ENCODE measurements around the gene VSNL1. TPM values are rescaled to one million over a fixed set of nuclear protein-coding genes. Genes with fewer than 3 reads are reported as not detected.

The VSNL1 gene
- total RNA-seq = 10.4 TPM
- long read RNA-seq, transcript VSNL1-201 (4 exons, 1,892 nt) = major isoform, 9 of 9 reads
- long read RNA-seq, partial matches to known transcripts = 0 of 9 reads
- long read RNA-seq, other reads (novel, unspliced or antisense) = 0 of 9 reads

DNA sequence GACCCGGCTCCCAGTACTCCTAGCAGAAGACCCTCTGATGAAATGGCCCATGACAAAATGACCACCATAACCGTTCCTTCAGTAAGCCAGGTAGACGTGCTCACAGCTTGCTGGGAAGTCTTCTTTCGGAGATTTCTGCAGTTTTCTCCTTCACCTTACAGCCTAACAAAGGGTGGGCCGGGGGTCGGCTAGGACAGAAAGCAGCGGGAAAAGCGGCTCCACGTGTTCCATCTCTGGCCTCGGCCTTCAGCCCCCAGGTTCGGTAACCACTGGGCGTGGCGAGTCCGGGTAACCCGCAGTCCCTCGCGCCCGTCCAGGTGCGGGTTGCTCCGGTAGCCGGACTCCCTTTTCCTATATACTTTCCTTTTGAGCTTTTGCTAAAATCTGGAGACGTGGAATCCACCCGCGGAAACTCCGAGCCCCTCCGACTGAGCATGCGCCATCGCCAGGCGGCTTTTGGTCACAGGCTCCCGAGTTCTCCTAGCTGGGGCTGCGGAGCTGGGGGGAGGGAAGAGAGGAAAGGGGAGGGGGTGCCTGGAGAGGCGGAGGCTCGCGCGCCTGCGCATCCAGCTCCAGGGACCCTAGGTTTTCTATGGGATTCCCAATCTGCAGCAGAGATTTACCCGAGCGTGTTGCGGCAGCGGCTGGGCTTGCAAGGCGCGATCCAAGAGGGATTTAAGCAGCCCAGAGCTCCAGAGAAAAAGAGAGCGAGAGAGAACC lies at the start of gene VSNL1:
Gene VSNL1, plus strand, starts transcription at position 604 of the 720 bp plus-strand sequence. CDS start 51,379 bp downstream, outside the sequence.
- peak; percentile 83 for ATAC-seq
- intact Hi-C loops (cut with DNase I) = loop anchor here (2.0 to 10.0 kb wide), 3 partner anchors 69 to 127 kb away; no protein-coding TSS in a partner anchor
- DNase-seq (ENCODE audit: missing footprints) = peak; percentile 76

DNA sequence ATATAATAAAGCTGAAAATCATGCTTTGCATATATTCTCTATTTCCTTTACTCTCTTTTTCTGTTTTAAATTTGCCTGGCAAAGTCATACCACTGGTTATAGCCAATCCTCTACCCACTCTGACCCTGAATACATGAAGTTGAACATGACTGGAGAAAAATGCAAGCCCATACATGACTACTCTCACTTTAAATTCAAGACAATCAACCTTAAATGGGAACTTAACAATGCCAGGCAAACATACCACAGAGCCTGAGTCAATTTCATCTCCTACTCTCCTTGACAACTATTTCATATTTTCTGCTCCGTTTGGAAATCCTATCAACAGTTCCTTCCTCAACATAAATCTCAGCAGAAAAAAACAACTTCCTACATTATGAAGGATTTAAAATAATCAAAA lies 44.9 kb upstream of the VSNL1 start:
- DNase-seq (ENCODE audit: missing footprints) (no peak), ATAC-seq (no peak)
- intact Hi-C loops (cut with DNase I) = no loop called here

DNA sequence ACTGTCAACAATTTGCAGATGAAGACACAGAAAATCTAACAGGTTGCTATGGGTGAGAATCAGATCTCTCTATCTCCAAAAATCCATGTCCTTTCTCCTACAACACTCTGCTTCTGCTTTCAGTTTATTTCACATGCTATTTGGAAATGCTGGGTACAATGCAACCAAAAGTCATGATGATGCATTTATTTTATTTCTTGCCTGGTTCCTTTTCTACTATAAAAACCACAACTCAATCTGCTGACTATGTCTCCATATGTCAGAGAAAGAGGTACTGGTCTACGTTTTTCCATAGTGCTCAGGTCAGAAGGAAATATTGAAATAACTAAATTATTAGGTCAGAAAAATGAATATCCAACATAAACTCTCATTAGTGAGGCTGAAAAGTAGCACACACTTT lies 42.8 kb upstream of the VSNL1 start:
- intact Hi-C loops (cut with DNase I) = no loop called here
- DNase-seq (ENCODE audit: missing footprints) (no peak), ATAC-seq (no peak)

DNA sequence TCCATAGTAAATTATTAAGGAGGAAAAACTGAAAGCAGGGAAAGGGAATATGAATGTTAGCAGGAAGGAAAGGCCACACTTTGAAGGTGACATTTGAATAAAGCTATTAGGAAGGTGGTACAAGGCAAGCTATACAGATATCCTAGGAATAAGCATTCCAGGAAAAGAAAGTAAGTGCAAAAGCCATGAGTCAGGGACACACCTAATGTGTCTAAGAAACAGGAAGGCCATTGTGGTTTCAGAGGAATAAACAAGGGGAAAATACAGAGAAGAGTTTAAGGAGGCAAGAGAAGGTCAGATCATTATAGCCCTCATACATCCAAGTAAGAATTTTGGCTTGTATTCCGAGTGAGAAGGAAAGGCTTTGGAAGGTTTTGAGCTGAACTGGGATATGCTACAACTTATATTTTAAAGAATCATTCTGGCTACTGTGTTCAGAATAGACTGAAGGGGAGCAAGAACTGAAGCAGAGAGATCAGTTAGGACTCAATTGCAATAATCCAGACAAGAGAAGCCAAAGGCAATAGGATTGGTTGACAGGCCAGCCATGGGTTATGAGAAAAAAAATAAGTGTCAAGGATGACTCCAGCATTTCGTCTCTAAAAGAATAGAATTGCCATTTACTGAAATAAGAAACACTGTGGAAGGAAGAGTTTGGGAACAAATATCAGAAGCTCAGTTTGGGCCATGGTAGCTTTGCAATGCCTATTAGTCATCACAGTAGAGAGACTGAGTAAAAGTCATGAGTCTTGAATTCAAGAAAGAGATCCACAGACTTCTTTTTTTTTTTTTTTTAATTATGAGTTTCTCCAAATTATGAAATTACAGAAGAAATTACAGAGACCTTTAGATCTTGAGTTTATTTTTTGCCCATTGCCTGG lies 33.5 kb upstream of the VSNL1 start:
- DNase-seq (ENCODE audit: missing footprints) = no peak
- no peak for ATAC-seq
- intact Hi-C loops (cut with DNase I) = no loop called here

DNA sequence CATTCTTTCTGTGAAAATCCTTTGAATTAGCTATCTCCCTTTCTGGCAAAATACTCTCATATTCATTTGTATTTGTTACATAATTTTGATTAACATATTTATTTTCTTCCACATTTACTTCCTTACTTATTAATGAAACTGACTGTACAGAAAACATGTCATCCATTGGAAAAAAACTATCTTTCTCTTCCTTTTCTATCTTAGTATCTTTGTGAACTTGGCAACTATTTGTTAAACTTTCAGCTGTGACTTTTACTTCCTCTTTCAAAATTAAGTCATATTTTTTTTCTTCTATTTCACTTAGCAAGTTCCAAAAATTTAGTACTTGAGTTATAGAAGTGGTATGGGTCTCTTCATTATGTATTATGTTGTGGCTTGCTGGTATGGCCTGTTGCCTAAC lies 24.8 kb upstream of the VSNL1 start:
- intact Hi-C loops (cut with DNase I) = loop anchor here (5.0 kb wide), 1 partner anchor 62 kb away; no protein-coding TSS in a partner anchor
- ATAC-seq (no peak), DNase-seq (ENCODE audit: missing footprints) (no peak)

DNA sequence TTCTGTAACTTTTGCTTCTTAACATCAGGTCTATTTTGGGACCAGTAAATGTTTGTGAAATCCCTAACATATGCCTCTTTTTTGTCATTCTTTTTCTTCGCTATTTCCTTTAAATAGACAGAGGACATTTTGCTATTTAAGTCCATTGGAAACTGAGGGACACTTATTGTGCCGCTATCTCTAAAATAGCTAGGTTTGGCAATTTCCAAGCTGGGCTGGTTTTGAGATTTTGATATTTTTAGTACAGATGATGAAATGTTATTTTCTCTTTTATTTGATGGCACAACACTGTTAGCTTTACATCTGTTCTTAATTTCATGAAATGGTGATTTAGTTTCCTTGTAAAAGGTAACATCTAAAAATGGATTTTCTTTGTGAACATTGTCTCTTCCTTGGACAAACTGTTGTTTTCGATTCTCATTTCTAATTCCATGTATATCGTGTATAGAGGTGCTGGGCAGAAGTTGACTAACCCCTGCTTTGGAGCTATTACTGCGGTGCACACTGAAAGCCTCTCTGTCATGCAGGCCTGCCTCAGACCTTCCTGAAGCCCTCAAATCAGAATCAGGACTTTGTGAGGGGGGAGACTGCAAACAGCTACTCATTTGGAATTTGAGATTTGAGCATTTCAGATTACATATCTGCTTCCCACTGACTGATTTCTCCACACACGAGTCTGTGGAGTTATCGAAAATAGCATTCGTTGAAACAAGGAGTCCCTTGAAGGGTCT lies 22.9 kb upstream of the VSNL1 start:
- DNase-seq (ENCODE audit: missing footprints) = no peak
- intact Hi-C loops (cut with DNase I) = loop anchor here (2.0 to 5.0 kb wide), 2 partner anchors 21 to 60 kb away; no protein-coding TSS in a partner anchor
- no peak for ATAC-seq

DNA sequence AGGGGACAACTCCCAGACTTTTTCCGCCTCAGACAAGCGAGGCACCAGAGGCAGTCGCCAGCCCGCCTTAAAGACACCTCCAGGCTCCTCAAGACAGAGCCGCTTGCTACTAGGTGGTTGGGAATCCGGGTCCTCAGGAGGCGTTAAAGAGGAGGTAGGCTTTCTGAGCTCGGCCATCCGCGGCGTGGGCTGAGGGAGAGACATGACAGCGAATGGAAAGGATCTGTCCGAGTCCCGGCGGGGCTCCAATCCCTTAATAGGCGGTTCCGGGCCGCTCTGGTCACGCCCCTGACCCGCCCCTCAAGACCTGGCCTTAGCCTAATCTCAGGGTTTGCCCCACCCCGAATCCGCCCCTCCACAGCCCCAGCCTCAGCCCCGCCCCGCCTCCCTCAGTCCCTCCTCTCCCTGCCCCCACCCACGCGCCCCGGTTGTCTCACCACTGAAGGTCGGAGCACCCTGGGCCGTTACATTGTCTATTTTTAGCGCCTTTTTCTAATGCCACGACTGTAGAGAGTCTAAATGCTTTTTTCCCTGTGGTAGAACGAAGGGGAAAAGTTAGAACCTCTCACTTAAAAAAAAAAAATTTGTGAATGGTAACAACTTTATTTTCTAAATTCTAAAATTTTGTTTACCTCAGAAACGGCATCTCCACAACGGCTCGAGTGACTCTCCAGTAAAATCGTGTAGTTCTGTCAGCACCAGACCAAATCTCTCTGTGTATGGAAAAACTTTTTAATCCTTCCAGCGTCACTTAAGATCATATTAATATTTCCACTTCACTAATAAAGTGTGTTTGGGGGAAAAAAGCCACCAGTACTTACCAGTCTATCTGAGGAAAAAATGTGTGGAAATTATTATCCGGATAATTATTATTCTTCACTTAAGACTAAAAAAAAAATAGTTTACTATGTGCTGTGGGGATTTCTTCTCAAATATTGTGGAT lies 22.0 kb upstream of the VSNL1 start, which contains the start of gene RAD51AP2:
Gene RAD51AP2, minus strand, starts transcription at position 229 of the 943 bp plus-strand sequence. Its CDS starts 25 bp downstream, at position 204.
- ATAC-seq = peak; percentile 100
- DNase-seq (ENCODE audit: missing footprints) = peak; percentile 89
- intact Hi-C loops (cut with DNase I) = loop anchor here (2.0 to 5.0 kb wide), 2 partner anchors 20 to 59 kb away; no protein-coding TSS in a partner anchor

DNA sequence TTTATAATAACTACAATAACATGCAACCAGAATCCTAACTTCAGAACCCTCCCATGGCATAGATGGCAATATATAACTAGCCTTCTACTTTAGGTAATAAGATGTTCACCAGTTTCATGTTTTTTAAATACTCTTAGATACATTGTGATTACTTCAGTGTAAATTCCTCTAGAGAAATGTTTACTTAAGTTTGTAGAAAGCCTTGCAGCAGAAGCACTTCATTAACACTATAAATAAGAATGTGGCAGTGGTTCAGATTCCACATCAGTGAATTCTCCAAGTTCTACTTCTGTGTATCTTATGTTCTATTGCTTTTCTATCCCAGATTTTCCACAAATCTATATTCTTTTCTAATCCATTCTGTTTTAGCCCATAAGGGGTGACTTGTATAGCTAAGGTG lies 21.0 kb upstream of the VSNL1 start:
- DNase-seq (ENCODE audit: missing footprints) = no peak
- intact Hi-C loops (cut with DNase I) = loop anchor here (2.0 to 5.0 kb wide), 2 partner anchors 19 to 58 kb away; no protein-coding TSS in a partner anchor
- no peak for ATAC-seq

DNA sequence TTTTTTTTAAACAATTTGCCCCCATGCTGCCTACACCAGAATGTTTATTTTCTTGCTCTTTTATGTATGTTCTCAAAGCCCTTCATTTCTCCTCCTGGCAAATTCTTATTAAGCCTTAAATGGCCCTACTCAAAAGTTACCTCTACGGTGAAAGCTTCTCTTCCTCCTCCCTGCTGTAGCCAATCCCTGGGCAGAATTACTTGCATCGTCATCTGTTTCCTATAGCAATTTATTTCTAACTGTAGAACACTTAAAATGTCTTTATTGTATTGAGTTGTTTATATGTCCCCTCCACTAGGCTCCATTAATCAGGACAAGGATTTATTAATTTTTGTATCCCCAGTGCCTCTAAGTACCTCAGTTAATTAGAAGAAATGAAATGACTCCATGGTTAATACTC lies 19.7 kb upstream of the VSNL1 start:
- intact Hi-C loops (cut with DNase I) = no loop called here
- ATAC-seq = no peak
- DNase-seq (ENCODE audit: missing footprints) = no peak

DNA sequence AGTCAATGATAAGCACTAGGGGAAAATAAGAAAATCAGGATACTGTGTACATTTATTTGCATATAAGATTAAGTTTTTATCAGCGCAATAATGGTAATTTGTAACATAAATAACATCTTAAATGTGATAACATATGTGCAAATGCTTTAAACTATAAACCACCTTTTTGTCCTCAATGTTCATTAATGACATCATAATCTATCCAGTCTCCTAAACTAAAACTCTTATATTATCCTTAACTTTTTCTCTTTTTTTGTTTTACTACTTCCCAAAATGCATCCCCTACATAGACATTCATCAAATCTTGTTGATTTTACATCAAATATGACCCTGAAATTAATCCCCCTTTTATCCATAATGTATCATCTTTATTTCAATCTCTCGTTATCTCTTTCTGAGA lies 18.9 kb upstream of the VSNL1 start:
- intact Hi-C loops (cut with DNase I) = no loop called here
- DNase-seq (ENCODE audit: missing footprints) (no peak), ATAC-seq (no peak)

DNA sequence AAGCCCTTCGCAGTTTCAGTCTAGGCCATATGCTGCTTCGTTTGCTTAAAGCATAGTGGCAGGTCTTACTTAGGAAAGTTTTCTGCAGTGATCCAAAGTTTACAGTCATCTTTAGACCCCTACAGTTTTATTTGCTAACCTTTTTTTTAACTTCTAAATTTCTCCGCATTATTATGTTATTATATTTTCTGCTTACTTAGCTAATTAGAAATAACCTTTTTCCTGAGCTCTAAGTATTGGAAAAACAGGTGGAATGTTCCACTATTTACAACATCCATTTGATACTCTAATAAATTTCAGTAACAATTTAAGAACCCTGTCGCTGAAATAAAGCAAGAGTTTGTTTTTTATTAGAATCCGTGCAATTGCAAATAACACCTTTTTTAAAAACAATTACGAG lies 18.2 kb upstream of the VSNL1 start:
- DNase-seq (ENCODE audit: missing footprints) (no peak), ATAC-seq (no peak)
- intact Hi-C loops (cut with DNase I) = no loop called here

DNA sequence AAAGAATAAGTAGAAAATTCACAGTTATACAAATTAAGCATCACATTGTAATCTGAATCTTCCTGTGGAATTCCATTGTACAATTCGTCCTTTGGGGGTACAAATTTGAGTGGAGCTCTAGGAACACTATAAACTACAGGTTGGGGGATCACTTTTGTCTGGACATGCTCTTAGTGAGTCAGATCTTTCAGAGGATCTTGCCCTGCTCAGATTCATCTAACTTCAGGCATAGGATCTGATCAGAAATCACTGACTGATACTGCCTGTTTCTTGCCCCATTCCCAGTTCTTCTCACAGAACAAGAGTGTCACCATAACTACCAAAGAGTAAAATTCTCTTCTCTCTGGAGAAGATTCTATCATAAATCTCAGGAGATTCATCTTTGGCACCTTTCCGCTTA lies 10.7 kb upstream of the VSNL1 start:
- intact Hi-C loops (cut with DNase I) = no loop called here
- no peak for DNase-seq (ENCODE audit: missing footprints)
- no peak for ATAC-seq

DNA sequence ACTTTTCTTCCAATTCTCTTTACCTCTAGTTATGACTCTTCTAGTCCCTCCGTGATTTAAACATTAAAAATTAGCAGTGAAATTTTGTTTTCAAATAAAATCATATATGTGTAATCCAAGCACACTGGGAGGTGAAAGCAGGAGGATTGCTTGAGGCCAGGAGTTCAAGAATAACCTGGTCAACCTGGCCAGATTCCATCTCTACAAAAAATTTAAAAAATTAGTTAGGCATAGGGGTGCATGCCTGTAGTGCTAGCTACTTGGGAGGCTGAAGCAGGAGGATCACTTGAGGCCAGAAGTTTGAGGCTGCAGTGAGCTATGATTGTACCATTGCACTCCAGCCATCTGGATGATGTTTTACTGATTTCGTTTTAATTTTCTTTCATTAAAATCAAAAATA lies 7.0 kb upstream of the VSNL1 start:
- DNase-seq (ENCODE audit: missing footprints) (no peak), ATAC-seq (no peak)
- intact Hi-C loops (cut with DNase I) = no loop called here

DNA sequence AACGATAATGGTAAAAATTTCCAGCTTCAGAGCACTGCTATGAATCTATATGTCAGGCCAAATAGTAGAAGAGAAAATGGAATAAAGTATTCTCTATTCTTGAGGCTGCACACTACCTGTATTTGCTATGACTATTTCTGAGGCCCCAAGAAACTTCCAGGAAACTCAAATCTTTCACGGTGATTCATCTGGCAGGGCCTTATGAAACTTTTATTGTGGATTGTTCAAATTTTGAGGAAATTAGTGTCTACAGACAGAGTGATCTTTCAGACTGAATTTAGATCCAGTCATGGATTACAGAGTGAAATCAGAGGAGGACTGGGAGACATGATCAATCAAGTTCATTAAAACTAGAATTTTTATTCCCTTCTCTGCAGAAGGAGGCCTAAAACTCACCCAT lies 4.1 kb upstream of the VSNL1 start:
- no peak for ATAC-seq
- intact Hi-C loops (cut with DNase I) = loop anchor here (5.0 kb wide), 1 partner anchor 76 kb away; no protein-coding TSS in a partner anchor
- no peak for DNase-seq (ENCODE audit: missing footprints)

DNA sequence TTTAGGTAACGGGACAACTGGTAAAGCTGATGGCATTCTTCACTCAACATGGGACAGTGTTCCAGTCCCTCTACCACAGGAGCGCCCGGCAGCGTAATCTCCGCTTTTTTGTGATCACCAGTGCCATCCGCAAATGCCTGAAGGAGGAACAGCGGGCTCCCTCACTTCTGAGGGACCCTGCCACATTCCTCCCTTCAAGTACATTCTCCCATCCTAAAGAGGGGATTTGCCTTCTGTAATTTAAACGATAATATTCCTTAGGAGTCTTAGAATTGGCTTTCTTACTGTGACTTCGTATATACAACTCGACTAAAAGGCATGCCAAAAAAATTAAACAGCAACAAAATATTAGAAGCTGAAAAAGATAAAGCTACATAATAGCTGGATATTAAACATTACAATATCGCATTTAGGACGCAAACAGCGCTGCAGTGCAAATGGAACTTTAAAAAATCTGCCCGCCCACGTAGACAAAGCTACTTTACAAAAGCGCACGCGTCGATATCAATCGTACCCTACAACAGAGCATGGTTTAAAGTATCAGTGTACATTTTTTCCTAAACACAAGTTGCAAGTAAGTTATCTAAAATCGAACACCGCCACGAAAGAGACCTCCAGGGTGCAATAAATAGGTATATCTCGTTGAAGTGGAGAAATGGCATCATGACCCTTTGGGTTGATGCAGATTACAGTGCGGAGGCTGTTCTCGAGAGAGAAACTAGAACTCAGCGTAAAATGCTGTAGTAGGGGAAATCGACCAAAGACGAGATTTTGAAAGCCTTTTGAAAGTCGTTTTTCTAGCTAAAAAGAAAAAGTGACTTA lies 2.3 kb upstream of the VSNL1 start:
- DNase-seq (ENCODE audit: missing footprints) (no peak), ATAC-seq (peak; percentile 6)
- intact Hi-C loops (cut with DNase I) = loop anchor here (2.0 to 5.0 kb wide), 3 partner anchors 19 to 74 kb away; partner anchors contain the start of gene RAD51AP2

DNA sequence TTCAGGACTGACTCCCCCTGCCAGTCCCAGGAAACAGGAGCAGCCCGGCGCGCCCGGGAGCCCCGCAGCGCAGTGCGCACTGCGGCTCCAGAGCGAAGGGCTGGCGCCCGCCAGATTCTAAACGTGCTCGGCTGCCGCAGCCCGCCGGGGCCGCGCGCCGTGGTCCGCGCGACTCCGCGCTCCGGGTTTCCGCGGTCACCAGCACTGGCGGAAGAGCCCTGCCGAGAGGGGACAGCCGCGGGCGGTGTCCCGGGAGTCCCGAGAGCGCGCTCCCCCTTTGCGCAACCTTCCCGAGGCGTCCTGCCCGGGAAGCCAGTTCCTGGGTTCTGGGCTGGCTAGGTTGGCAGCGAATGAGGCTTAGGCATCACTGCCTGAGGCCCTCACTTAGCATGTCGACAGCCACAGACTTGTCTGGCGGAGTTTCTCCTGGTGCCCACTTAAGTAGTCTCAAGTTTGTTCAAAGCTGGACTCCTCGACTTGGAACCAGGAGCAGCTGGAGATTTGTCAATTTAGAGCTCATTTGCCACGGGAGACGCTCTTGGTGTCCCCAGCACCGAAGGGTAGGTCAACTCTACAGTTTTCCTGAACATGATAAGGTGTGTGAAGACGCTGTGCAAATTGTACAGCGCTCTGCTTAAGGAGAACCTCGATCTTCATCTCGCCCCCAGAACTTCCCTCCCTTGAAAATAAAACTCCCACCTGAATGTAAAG lies 1.5 kb upstream of the VSNL1 start:
- intact Hi-C loops (cut with DNase I) = loop anchor here (2.0 to 5.0 kb wide), 3 partner anchors 20 to 73 kb away; partner anchors contain the start of gene RAD51AP2

More for the DNA sequence above, 1.5 kb upstream of the VSNL1 start:
- ATAC-seq = peak; percentile 89
- peak; percentile 79 for DNase-seq (ENCODE audit: missing footprints)
